AG08396 (cell line): ENCODE measurements around the gene SLC6A3.
"Not testable (repeated sequence)": the region's sequence is repeated elsewhere in the genome, so short reads cannot be mapped to it uniquely, and the experiment has no call there.

ENCODE experiments used
- DNase-seq: peaks from one replicate; pipeline ENCODE4 v3.0.0; 2012; ENCODE audit warnings: low spot score, mixed read lengths

Gene SLC6A3

GRCh38 chr5:1464096-1464446, 18.8 kb upstream of the SLC6A3 start:
- no peak for DNase-seq

- no peak for DNase-seq
Observed at GRCh38 chr5:1463326-1464095, 18.3 kb upstream of the SLC6A3 start.

- no peak for DNase-seq
Observed at GRCh38 chr5:1462358-1462757, 17.1 kb upstream of the SLC6A3 start.

- no peak for DNase-seq
Observed at GRCh38 chr5:1461396-1461795, 16.2 kb upstream of the SLC6A3 start.

- no peak for DNase-seq
Observed at GRCh38 chr5:1460054-1460682, 14.9 kb upstream of the SLC6A3 start.

GRCh38 chr5:1459435-1459834, 14.2 kb upstream of the SLC6A3 start:
- DNase-seq, result not testable (repeated sequence)

- DNase-seq, result not testable (repeated sequence)
Observed at GRCh38 chr5:1456110-1456881, 11.1 kb upstream of the SLC6A3 start.

GRCh38 chr5:1453613-1454012, 8.4 kb upstream of the SLC6A3 start:
- DNase-seq, result no peak

- no peak for DNase-seq
Observed at GRCh38 chr5:1449081-1449630, 3.9 kb upstream of the SLC6A3 start.

- DNase-seq, result no peak
Observed at GRCh38 chr5:1448511-1449011, 3.3 kb upstream of the SLC6A3 start.

GRCh38 chr5:1447671-1448361, 2.6 kb upstream of the SLC6A3 start:
- DNase-seq, result no peak

- no peak for DNase-seq
Observed at GRCh38 chr5:1446602-1447343, 1.5 kb upstream of the SLC6A3 start.

- DNase-seq, result no peak
Observed at GRCh38 chr5:1445689-1446601, 705 bp upstream of the SLC6A3 start.

GRCh38 chr5:1444361-1445189, 665 bp downstream of the SLC6A3 start:
- DNase-seq, result no peak

GRCh38 chr5:1443991-1444360, 1.3 kb downstream of the SLC6A3 start:
- no peak for DNase-seq

- DNase-seq, result no peak
Observed at GRCh38 chr5:1443171-1443570, 2.1 kb downstream of the SLC6A3 start.

GRCh38 chr5:1442222-1443145, 2.8 kb downstream of the SLC6A3 start:
- DNase-seq, result no peak
